ENCODE results near the gene THSD1. TPM values are rescaled to one million over a fixed set of nuclear protein-coding genes. Genes with fewer than 3 reads are reported as not detected.

THSD1 gene
- total RNA-seq, 1 donor from 2014 or later, result 0.27 TPM

DNA sequence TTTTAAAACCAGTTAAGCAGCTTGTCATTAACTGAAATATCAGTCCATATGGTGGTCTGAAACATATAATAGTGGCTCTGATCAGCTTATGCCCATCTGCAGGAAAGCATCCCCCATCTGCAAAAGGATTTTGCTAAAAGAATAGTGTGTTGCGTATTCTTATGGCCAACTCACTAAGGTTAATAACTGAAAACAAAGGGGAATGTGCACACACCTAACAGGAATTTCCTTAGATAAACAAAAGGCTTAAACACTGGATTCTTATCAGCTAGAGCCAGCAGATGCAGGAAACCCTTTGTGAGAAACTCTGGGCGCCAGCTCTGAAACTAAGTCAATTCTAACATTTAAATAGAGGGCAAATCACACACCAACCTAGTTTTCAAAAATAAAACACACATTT, 22.3 kb upstream of the THSD1 start:
- DNase-seq, result no peak
- Mint-ChIP-seq H3K4me3 (ENCODE audit: unreplicated experiment) (no peak overlapping the region), H3K27ac (ENCODE audit: unreplicated experiment) (peak overlapping the region; percentile 72), H3K27me3 (ENCODE audit: unreplicated experiment) (no peaks in the 10 kb centered on the region), H3K4me1 (ENCODE audit: low read depth, unreplicated experiment) (peaks cover 2% of the 10 kb centered on the region), H3K36me3 (ENCODE audit: unreplicated experiment) (no peaks in the 10 kb centered on the region), H3K9me3 (ENCODE audit: unreplicated experiment) (no peaks in the 10 kb centered on the region)
- no peak for TF ChIP-seq CTCF (IDR thresholded peaks at IDR 0.05; ENCODE audit: partially characterized antibody, unreplicated experiment)

GRCh38 chr13:52421216-52421615, 15.2 kb upstream of the THSD1 start:
- H3K27me3 Mint-ChIP-seq (ENCODE audit: unreplicated experiment), result no peaks in the 10 kb centered on the region
- H3K27ac Mint-ChIP-seq (ENCODE audit: unreplicated experiment), result no peak overlapping the region
- no peaks in the 10 kb centered on the region for H3K36me3 Mint-ChIP-seq (ENCODE audit: unreplicated experiment)
- no peaks in the 10 kb centered on the region for H3K9me3 Mint-ChIP-seq (ENCODE audit: unreplicated experiment)
- no peak overlapping the region for H3K4me3 Mint-ChIP-seq (ENCODE audit: unreplicated experiment)
- TF ChIP-seq CTCF (IDR thresholded peaks at IDR 0.05; ENCODE audit: partially characterized antibody, unreplicated experiment), result no peak
- DNase-seq, result no peak
- H3K4me1 Mint-ChIP-seq (ENCODE audit: low read depth, unreplicated experiment), result no peaks in the 10 kb centered on the region

GRCh38 chr13:52419080-52419479, 13.1 kb upstream of the THSD1 start:
- no peak overlapping the region for H3K27ac Mint-ChIP-seq (ENCODE audit: unreplicated experiment)
- H3K4me1 Mint-ChIP-seq (ENCODE audit: low read depth, unreplicated experiment), result no peaks in the 10 kb centered on the region
- no peaks in the 10 kb centered on the region for H3K36me3 Mint-ChIP-seq (ENCODE audit: unreplicated experiment)
- H3K9me3 Mint-ChIP-seq (ENCODE audit: unreplicated experiment), result no peaks in the 10 kb centered on the region
- no peak for DNase-seq
- TF ChIP-seq CTCF (IDR thresholded peaks at IDR 0.05; ENCODE audit: partially characterized antibody, unreplicated experiment), result no peak
- no peaks in the 10 kb centered on the region for H3K27me3 Mint-ChIP-seq (ENCODE audit: unreplicated experiment)
- H3K4me3 Mint-ChIP-seq (ENCODE audit: unreplicated experiment), result no peak overlapping the region

DNA sequence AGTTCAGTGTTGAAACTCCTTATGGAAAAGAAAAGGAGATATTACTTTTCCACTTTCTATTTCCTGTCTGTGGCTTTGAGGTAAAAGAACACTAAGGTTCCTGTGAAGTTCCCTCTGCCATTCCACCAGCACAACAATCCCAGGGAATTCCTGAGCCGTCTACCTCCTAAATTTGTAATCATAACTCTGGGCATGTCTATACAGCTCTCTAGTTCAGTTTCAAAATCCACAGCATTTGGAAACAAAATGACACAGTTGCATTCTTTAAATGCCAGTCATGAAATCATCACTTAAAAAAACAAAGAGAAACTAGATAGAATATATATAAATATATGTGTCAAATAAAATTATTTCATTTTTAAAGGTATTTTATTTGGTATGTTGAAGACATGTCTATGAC, 9.0 kb upstream of the THSD1 start:
- H3K9me3 Mint-ChIP-seq (ENCODE audit: unreplicated experiment), result no peaks in the 10 kb centered on the region
- H3K4me1 Mint-ChIP-seq (ENCODE audit: low read depth, unreplicated experiment), result no peaks in the 10 kb centered on the region
- DNase-seq, result no peak
- TF ChIP-seq CTCF (IDR thresholded peaks at IDR 0.05; ENCODE audit: partially characterized antibody, unreplicated experiment), result no peak
- no peak overlapping the region for H3K4me3 Mint-ChIP-seq (ENCODE audit: unreplicated experiment)
- H3K27ac Mint-ChIP-seq (ENCODE audit: unreplicated experiment), result no peak overlapping the region
- no peaks in the 10 kb centered on the region for H3K36me3 Mint-ChIP-seq (ENCODE audit: unreplicated experiment)
- no peaks in the 10 kb centered on the region for H3K27me3 Mint-ChIP-seq (ENCODE audit: unreplicated experiment)

- Mint-ChIP-seq H3K27me3 (ENCODE audit: unreplicated experiment) (no peaks in the 10 kb centered on the region), H3K9me3 (ENCODE audit: unreplicated experiment) (no peaks in the 10 kb centered on the region), H3K4me1 (ENCODE audit: low read depth, unreplicated experiment) (no peaks in the 10 kb centered on the region), H3K27ac (ENCODE audit: unreplicated experiment) (no peak overlapping the region), H3K36me3 (ENCODE audit: unreplicated experiment) (no peaks in the 10 kb centered on the region), H3K4me3 (ENCODE audit: unreplicated experiment) (no peak overlapping the region)
- no peak for DNase-seq
- no peak for TF ChIP-seq CTCF (IDR thresholded peaks at IDR 0.05; ENCODE audit: partially characterized antibody, unreplicated experiment)
Measured at GRCh38 chr13:52414051-52414450, 8.1 kb upstream of the THSD1 start.

Measured in glutamatergic neuron (in vitro differentiated cells).